Measurements from ENCODE around the gene ALCAM. TPM values are rescaled to one million over a fixed set of nuclear protein-coding genes. Genes with fewer than 3 reads are reported as not detected.

The ALCAM gene
- total RNA-seq, 1 donor from 2014 or later = 15.2 TPM

DNA sequence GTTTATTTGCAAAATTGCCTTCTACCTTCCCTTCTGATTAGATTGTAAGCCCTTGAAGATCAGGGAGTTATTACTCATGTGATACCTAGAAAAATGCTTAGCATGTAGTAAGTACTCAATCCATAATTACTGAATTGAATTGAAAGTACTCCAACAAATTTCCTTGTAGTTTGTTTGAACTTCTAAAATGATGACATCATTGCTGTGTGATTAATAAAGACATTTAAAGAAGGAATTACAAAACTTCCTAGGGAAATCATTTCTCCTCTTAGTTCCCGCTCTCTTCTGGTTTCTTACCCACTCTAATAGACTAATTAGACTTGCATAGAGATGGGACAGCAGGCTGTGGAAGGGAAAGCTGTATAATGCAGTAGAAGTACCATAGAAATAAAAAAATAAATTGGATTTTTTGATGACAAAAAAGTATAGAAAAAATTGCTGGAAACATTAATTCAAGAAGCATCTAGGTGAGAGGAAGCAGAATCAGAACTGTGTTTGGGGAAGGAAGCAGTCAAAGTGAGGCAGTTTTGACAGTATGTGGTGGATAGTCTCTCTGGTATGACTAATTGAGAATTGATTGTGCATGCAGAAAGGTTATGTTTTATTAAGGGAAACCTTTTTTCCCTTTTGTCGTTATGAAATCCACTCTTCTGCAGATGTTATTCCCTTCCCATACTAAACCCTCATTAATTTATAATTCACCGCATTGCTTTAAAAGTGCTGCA, 93.0 kb downstream of the ALCAM start:
- H3K4me3 ChIP-seq = no peak overlapping the region
- TF ChIP-seq POLR2AphosphoS5 (IDR thresholded peaks at IDR 0.05; ENCODE audit: insufficient read depth in 1 of 2, low read depth in 1 of 2) (no peak), POLR2A (IDR thresholded peaks at IDR 0.05) (no peak)
- TF ChIP-seq, protein P1, sequence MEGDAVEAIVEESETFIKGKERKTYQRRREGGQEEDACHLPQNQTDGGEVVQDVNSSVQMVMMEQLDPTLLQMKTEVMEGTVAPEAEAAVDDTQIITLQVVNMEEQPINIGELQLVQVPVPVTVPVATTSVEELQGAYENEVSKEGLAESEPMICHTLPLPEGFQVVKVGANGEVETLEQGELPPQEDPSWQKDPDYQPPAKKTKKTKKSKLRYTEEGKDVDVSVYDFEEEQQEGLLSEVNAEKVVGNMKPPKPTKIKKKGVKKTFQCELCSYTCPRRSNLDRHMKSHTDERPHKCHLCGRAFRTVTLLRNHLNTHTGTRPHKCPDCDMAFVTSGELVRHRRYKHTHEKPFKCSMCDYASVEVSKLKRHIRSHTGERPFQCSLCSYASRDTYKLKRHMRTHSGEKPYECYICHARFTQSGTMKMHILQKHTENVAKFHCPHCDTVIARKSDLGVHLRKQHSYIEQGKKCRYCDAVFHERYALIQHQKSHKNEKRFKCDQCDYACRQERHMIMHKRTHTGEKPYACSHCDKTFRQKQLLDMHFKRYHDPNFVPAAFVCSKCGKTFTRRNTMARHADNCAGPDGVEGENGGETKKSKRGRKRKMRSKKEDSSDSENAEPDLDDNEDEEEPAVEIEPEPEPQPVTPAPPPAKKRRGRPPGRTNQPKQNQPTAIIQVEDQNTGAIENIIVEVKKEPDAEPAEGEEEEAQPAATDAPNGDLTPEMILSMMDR (IDR thresholded peaks at IDR 0.05) = no peak
- DNase-seq (ENCODE audit: extremely low spot score in 2 of 2) = no peak
- H3K4me1 ChIP-seq = no peaks in the 10 kb centered on the region
- H3K9me3 ChIP-seq = no peaks in the 10 kb centered on the region
- no peak overlapping the region for H3K27ac ChIP-seq
- no peaks in the 10 kb centered on the region for H3K27me3 ChIP-seq
- intact Hi-C loops (cut with DNase I) = no loop called here
- no peaks in the 10 kb centered on the region for H3K36me3 ChIP-seq

DNA sequence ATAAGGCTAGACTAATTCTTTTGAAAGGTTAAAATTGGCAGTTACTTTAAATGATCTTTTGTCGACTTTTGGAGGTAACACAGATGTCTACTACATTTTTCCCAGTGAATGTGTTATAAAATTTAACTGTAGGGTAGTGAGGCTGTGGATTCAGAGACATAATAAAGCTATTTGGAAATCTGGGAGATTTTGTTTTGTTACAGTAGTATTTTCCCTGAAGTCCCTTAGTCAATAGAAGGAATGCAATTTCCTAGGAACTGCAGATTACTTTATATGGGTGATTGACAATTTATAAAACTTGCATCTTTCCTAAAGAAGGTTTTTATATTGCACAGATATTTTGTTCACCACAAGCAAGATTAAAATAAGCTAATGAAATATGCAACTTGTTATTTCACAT, 96.9 kb downstream of the ALCAM start:
- Histone ChIP-seq H3K27me3 (no peaks in the 10 kb centered on the region), H3K4me1 (no peaks in the 10 kb centered on the region), H3K36me3 (no peaks in the 10 kb centered on the region), H3K4me3 (no peak overlapping the region), H3K9me3 (no peaks in the 10 kb centered on the region), H3K27ac (no peak overlapping the region)
- intact Hi-C loops (cut with DNase I) = no loop called here
- TF ChIP-seq POLR2AphosphoS5 (IDR thresholded peaks at IDR 0.05; ENCODE audit: insufficient read depth in 1 of 2, low read depth in 1 of 2) (no peak), POLR2A (IDR thresholded peaks at IDR 0.05) (no peak)
- TF ChIP-seq, protein P1 (IDR thresholded peaks at IDR 0.05) = no peak
- DNase-seq (ENCODE audit: extremely low spot score in 2 of 2) = no peak

DNA sequence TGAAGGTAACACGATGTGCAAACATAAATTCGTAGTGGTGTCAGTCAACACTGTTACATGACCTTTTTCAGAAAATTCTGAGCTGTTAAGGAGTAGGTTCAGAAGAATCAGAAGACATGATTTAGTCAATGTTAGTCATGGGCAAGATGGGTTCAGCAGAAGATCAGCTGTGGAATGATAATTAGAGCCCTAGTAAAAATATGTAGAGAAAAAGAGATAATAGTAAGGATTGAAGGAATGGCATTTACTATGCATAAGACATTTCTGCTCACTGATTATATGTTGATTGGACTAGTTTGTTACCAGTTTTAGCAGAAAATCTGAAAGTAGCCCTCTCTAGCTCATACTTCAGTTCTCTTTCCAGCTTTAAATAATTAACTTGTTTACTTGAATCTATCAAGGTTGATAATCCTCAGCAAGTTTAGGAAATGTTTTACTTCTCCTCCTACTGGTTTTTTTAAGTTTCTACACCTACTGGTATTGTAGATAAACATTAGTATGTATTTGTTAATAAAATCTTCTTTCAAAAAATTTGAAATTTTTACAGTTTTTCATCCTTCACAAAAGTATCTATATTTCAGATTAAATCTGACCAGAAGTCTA, 98.6 kb downstream of the ALCAM start:
- Histone ChIP-seq H3K4me3 (no peak overlapping the region), H3K9me3 (no peaks in the 10 kb centered on the region), H3K36me3 (no peaks in the 10 kb centered on the region), H3K27ac (no peak overlapping the region), H3K27me3 (no peaks in the 10 kb centered on the region), H3K4me1 (no peaks in the 10 kb centered on the region)
- DNase-seq (ENCODE audit: extremely low spot score in 2 of 2) = no peak
- TF ChIP-seq POLR2AphosphoS5 (IDR thresholded peaks at IDR 0.05; ENCODE audit: insufficient read depth in 1 of 2, low read depth in 1 of 2) (no peak), POLR2A (IDR thresholded peaks at IDR 0.05) (no peak)
- TF ChIP-seq, protein P1 (IDR thresholded peaks at IDR 0.05) = no peak
- intact Hi-C loops (cut with DNase I) = no loop called here

DNA sequence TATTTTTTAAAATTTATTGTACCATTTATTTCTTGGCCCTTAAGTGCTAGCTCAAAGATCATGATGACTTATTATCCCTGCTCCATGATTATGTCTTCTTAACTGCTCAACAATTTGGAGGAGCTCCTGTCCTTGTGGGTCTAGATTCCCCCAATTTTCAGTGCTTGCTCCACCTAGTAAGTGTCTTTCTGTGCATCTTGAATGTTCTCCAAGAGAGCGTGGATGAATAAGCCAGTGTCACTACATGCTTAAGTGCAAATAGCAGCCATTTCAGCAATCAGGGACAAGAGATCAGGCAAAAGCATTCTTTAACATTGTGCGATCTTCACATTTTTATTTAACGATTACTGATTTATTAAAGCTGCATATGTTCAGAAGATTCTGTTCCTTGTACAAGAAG, 99.4 kb downstream of the ALCAM start:
- no peak for DNase-seq (ENCODE audit: extremely low spot score in 2 of 2)
- TF ChIP-seq, protein P1 (IDR thresholded peaks at IDR 0.05) = no peak
- no peak for TF ChIP-seq POLR2AphosphoS5 (IDR thresholded peaks at IDR 0.05; ENCODE audit: insufficient read depth in 1 of 2, low read depth in 1 of 2)
- no peak for TF ChIP-seq POLR2A (IDR thresholded peaks at IDR 0.05)
- Histone ChIP-seq H3K9me3 (no peaks in the 10 kb centered on the region), H3K27me3 (no peaks in the 10 kb centered on the region), H3K4me1 (no peaks in the 10 kb centered on the region), H3K27ac (no peak overlapping the region), H3K4me3 (no peak overlapping the region), H3K36me3 (no peaks in the 10 kb centered on the region)
- intact Hi-C loops (cut with DNase I) = no loop called here
